Fibroblast of the aortic adventitia (primary cell): Measurements from ENCODE around the gene DGLUCY. TPM values are rescaled to one million over a fixed set of nuclear protein-coding genes. Genes with fewer than 3 reads are reported as not detected.

Experiments used
- DNase-seq: peaks from one replicate; pipeline ENCODE4 v3.0.0-alpha.2; 2010; ENCODE audit warnings: low read depth
- H3K4me3 ChIP-seq: 2 replicates; pipeline ENCODE4 v1.5.1; 2011; ENCODE audit warnings: low read depth, mild to moderate bottlenecking, control low read depth, low read length, moderate library complexity
- CTCF ChIP-seq: IDR thresholded peaks from 2 replicates; pipeline ENCODE4 v1.5.1; 2011; ENCODE audit warnings: mild to moderate bottlenecking, low read length, control low read depth, inconsistent platforms; ENCODE audit not compliant: insufficient read depth
- total RNA-seq: library from RNA; depleted of rRNA; stranded (reverse); fragments of >200 nt; gene quantifications from 2 replicates; pipeline ENCODE4 v1.2.3, GENCODE V29; 2012; ENCODE audit warnings: low replicate concordance

The DGLUCY gene
- total RNA-seq, 1 donor = 42.6 TPM

DNA sequence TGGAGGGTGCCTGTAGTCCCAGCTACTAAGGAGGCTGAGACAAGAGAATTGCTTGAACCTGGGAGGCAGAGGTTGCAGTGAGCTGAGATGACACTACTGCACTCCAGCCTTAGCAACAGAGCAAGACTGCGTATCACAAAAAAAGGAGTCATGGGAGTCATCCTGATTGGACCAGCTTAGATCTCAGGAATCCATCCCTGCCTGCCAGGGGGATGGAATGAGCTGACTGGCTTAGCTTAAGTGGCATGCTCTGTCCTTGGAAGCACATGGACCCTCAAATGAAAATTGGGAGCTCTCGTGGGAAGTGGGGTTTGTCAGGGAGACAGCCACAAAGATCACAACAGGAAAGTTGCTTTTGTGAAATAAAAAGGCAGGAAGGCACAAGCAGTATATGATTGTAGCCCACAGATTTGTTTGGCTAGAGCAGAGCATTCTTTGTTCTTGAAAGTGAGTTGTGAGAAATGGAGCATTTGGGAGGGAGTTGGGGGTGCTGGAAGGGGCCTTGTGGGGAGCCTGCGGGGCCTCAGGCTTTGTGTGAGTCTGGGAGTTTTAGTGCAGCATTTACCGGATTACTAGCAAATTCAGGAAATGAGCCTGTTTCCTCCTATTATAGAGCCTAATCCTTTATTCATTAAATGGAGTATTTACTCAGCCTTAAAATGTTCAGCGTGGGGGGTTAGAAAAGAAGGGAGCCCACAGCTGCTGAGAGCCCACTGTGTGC lies 30.7 kb downstream of the DGLUCY start:
- peak; percentile 78 for DNase-seq
- H3K4me3 ChIP-seq = no peak overlapping the region
- no peak for TF ChIP-seq CTCF

DNA sequence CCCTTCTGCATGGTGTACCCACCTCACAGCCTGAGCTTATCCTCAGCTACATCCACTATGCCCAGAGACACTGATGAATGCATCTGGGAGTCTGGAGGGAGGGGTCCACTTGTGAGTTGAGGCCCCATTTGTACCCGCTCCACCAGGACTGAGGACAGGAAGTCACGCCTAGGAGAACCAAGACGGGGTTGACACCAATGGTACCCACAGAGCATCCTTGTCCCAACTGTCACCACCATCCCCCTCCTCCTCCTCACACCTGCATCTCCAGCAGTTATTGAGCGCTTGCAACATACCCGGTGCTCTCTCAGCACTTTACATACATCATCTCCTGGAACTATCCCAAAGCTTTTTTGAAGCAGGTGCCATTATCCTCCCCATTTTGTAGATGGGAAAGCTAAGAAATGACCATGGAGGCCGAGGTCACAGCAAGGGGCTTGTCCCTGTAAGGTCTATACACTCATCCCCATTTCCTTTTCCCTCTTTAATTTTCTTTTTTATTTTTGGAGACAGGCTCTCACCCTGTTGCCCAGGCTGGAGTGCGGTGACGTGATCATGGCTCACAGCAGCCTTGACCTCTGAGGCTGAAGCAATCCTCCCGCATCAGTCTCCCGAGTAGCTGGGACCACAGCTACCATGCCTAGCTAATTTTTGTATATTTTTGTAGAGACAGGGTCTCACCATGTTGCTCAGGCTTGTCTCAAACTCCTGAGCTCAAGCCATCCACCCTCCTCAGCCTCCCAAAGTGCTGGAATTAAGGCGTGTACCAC lies 31.7 kb downstream of the DGLUCY start:
- DNase-seq = no peak
- no peak overlapping the region for H3K4me3 ChIP-seq
- no peak for TF ChIP-seq CTCF

- DNase-seq = no peak
- TF ChIP-seq CTCF = no peak
- H3K4me3 ChIP-seq = no peak overlapping the region
Measured at GRCh38 chr14:91146661-91147060, 32.8 kb downstream of the DGLUCY start.

DNA sequence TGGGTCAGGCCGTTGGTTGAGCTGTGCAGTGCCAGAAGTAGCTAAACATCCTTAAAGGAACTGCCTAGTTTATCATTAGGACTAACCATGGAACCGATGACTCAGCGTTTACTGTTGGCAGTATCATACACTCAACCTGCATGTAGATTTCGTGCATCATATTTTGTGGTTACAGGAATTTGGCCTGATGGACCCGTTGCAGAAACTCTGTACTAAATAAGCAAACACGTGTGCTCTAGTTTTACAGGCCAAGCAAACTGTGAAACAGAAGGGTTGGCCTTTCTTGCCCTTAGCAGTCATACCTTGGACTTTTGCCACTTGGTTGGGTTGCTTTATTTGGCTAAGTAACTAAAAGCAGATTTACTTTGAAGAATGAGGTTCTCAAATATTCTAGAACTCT lies 35.6 kb downstream of the DGLUCY start:
- TF ChIP-seq CTCF = no peak
- H3K4me3 ChIP-seq = no peak overlapping the region
- peak; percentile 100 for DNase-seq

DNA sequence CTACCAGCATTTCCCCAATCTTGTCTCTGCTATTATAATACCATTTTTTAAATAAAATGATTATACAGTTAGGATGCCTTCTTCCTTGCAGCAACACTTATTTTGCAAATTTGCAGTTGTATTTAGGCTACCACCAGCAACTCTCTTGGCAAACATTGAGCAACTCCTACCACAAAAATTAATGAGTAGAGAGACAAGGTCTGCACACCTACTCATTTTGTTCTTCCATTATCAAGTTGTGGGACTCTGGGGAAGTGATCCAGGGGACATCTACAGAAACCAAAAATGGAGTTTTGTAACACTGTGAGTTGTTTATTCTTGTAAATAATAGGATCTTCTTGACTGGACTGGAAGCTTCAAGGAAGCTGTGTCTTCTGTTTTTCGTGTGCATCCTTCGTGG lies 38.6 kb downstream of the DGLUCY start:
- no peak overlapping the region for H3K4me3 ChIP-seq
- TF ChIP-seq CTCF = no peak
- no peak for DNase-seq

DNA sequence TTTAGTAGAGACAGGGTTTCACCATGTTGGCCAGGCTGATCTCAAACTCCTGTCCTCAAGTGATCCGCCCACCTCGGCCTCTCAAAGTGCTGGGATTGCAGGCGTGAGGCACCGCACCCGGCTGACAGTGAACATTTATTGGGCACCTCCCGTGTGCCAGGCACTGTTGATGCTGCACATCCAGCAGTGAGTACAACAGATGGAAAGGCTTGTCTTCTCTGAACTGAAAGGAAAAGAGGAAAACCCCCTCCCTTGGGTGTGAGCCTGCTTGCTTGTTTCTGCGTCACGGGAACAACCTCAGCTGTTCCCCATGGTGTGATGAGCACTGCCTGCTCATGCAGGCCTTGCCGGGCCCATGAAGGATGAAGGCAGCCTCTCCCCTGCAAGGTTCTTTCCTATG lies 39.5 kb downstream of the DGLUCY start:
- no peak overlapping the region for H3K4me3 ChIP-seq
- no peak for DNase-seq
- TF ChIP-seq CTCF = no peak
